SU-DHL-6 (cell line): Measurements from ENCODE around the gene CYP8B1.
A peak's percentile ranks its signal among the peaks of the same experiment; 100 is the strongest.
"Not testable (repeated sequence)": the region's sequence is repeated elsewhere in the genome, so short reads cannot be mapped to it uniquely, and the experiment has no call there.

Experiments
- H2AFZ ChIP-seq: fragments of 200-600 bp; sonication (generic); 2 replicates; pipeline ENCODE4 v1.6.1; 2014; ENCODE audit warnings: low read depth, mild to moderate bottlenecking, moderate library complexity, mixed read lengths, antibody characterized with exemption, low read length; ENCODE audit not compliant: severe bottlenecking
- H3F3A ChIP-seq: fragments of 200-600 bp; shearing (Covaris generic); 2 replicates; pipeline ENCODE4 v1.6.0; 2016; ENCODE audit warnings: antibody characterized with exemption, mild to moderate bottlenecking; ENCODE audit not compliant: insufficient read depth
- H3K27ac ChIP-seq: fragments of 200-600 bp; sonication (generic); 2 replicates; pipeline ENCODE4 v1.5.1; 2016; ENCODE audit warnings: low read depth, mild to moderate bottlenecking, low read length, moderate library complexity, mixed read lengths
- H3K27me3 ChIP-seq: fragments of 200-600 bp; sonication (generic), shearing (Covaris generic); 2 replicates; pipeline ENCODE4 v1.6.0; 2014; ENCODE audit warnings: mild to moderate bottlenecking, low read length
- H3K36me3 ChIP-seq: fragments of 200-600 bp; sonication (generic); 2 replicates; pipeline ENCODE4 v1.6.1; 2014; ENCODE audit warnings: mild to moderate bottlenecking, low read length, mixed read lengths
- H3K4me2 ChIP-seq: fragments of 300-600, 200-600 bp; shearing (Covaris generic), sonication (generic); 2 replicates; pipeline ENCODE4 v1.6.0; 2014; ENCODE audit warnings: low read length, low read depth, mild to moderate bottlenecking; ENCODE audit not compliant: poor library complexity, severe bottlenecking
- H3K4me3 ChIP-seq: fragments of 200-600 bp; sonication (generic); 2 replicates; pipeline ENCODE4 v1.5.1; 2014; ENCODE audit warnings: antibody characterized with exemption, low read length, mild to moderate bottlenecking, mixed read lengths; ENCODE audit not compliant: insufficient read depth, poor library complexity, severe bottlenecking
- H3K79me2 ChIP-seq: fragments of 200-600 bp; sonication (generic); 2 replicates; pipeline ENCODE4 v1.6.1; 2014; ENCODE audit warnings: mild to moderate bottlenecking, low read length, moderate library complexity; ENCODE audit not compliant: insufficient read depth
- H3K9ac ChIP-seq: fragments of 200-600 bp; sonication (generic); 2 replicates; pipeline ENCODE4 v1.7.0; 2014; ENCODE audit warnings: mild to moderate bottlenecking, low read length
- H3K9me2 ChIP-seq: fragments of 200-600 bp; sonication (generic); replicated peaks from 2 replicates; pipeline ENCODE4 v1.6.1; 2014; ENCODE audit warnings: low read length; ENCODE audit not compliant: insufficient read depth
- H3K9me3 ChIP-seq: fragments of 200-600 bp; sonication (generic); 2 replicates; pipeline ENCODE4 v1.6.1; 2014; ENCODE audit warnings: low read length, mixed read lengths; ENCODE audit not compliant: insufficient read depth
- H4K20me1 ChIP-seq: fragments of 200-600 bp; sonication (generic); 2 replicates; pipeline ENCODE4 v1.6.1; 2014; ENCODE audit warnings: low read depth, mild to moderate bottlenecking, antibody characterized with exemption, low read length, moderate library complexity, mixed read lengths
- EZH2phosphoT487 ChIP-seq: fragments of 200-600 bp; sonication (generic), shearing (Covaris generic); conservative IDR thresholded peaks from 2 replicates; pipeline ENCODE4 v1.6.1; 2018; ENCODE audit warnings: mild to moderate bottlenecking, antibody characterized with exemption, low read length, moderate library complexity, mixed read lengths
- TF ChIP-seq, protein P1 (sequence below): fragments of 200-600 bp; sonication (generic); IDR thresholded peaks from one replicate; pipeline ENCODE4 v1.5.1; 2017; ENCODE audit warnings: antibody characterized with exemption, mild to moderate bottlenecking, low read length, moderate library complexity; ENCODE audit not compliant: insufficient read depth, poor library complexity, severe bottlenecking

CYP8B1 gene

DNA sequence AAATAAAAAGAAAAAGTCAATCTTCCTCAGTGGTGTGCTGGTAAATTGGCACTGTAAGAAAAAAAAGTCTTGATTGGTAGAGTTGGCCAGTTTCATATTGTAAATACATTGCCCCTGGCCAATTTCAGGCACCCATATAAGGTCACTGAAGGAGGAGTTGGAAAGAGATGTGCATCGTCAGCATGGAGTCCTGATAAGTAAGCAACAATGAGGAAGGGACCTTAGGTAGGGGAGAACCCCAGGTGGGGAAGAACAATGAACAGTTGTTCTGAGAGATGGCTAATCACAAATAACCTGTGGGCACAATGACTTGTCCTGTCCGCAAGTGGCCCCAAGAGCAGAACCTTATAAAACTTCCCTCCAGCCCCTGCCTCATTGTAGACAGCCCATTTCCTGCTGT, 8.6 kb upstream of the CYP8B1 start:
- no peak overlapping the region for H2AFZ ChIP-seq
- no peaks in the 10 kb centered on the region; the same call in 1 of the 2 replicates for H3F3A ChIP-seq
- no peaks in the 10 kb centered on the region for H4K20me1 ChIP-seq
- H3K36me3 ChIP-seq = no peaks in the 10 kb centered on the region
- H3K4me3 ChIP-seq = no peak overlapping the region
- no peak overlapping the region for H3K9ac ChIP-seq
- no peaks in the 10 kb centered on the region for H3K79me2 ChIP-seq
- H3K27me3 ChIP-seq = no peaks in the 10 kb centered on the region
- TF ChIP-seq, protein P1, sequence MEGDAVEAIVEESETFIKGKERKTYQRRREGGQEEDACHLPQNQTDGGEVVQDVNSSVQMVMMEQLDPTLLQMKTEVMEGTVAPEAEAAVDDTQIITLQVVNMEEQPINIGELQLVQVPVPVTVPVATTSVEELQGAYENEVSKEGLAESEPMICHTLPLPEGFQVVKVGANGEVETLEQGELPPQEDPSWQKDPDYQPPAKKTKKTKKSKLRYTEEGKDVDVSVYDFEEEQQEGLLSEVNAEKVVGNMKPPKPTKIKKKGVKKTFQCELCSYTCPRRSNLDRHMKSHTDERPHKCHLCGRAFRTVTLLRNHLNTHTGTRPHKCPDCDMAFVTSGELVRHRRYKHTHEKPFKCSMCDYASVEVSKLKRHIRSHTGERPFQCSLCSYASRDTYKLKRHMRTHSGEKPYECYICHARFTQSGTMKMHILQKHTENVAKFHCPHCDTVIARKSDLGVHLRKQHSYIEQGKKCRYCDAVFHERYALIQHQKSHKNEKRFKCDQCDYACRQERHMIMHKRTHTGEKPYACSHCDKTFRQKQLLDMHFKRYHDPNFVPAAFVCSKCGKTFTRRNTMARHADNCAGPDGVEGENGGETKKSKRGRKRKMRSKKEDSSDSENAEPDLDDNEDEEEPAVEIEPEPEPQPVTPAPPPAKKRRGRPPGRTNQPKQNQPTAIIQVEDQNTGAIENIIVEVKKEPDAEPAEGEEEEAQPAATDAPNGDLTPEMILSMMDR = no peak
- TF ChIP-seq EZH2phosphoT487 = no peak
- H3K9me2 ChIP-seq = no peaks in the 10 kb centered on the region
- H3K4me2 ChIP-seq = no peak overlapping the region
- H3K9me3 ChIP-seq = no peaks in the 10 kb centered on the region
- no peak overlapping the region for H3K27ac ChIP-seq

DNA sequence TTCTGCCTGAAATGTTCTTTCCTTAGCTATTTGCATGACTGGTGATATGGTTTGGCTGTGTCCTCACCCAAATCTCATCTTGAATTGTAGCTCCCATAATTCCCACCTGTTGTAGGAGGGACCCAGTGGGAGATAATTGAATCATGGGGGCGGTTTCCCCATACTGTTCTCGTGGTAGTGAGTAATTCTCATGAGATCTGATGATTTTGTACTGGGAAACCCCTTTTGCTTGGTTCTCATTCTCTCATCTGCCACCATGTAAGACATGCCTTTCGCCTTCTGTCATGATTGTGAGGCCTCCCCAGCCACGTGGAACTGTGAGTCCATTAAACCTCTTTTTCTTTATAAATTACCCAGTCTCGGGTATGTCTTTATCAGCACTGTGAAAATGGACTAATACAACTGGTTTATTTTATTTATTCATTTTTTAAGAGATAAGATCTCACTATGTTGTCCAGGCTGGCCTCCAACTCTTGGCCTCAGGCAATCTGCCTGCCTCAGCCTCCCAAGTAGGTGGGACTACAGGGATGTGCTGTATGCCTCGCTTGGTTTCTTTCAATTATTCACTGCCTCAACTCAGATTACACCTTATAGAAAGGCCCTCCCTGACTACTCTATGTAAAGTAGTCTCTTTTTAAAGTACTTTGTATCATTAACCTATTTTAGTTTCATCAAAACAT, 7.7 kb upstream of the CYP8B1 start:
- not testable (repeated sequence) for H3K79me2 ChIP-seq, H3K9me2 ChIP-seq, H3K9me3 ChIP-seq, H2AFZ ChIP-seq, H3F3A ChIP-seq, H3K4me3 ChIP-seq, H3K27me3 ChIP-seq, H3K36me3 ChIP-seq, H3K4me2 ChIP-seq, H3K27ac ChIP-seq, H3K9ac ChIP-seq, H4K20me1 ChIP-seq

DNA sequence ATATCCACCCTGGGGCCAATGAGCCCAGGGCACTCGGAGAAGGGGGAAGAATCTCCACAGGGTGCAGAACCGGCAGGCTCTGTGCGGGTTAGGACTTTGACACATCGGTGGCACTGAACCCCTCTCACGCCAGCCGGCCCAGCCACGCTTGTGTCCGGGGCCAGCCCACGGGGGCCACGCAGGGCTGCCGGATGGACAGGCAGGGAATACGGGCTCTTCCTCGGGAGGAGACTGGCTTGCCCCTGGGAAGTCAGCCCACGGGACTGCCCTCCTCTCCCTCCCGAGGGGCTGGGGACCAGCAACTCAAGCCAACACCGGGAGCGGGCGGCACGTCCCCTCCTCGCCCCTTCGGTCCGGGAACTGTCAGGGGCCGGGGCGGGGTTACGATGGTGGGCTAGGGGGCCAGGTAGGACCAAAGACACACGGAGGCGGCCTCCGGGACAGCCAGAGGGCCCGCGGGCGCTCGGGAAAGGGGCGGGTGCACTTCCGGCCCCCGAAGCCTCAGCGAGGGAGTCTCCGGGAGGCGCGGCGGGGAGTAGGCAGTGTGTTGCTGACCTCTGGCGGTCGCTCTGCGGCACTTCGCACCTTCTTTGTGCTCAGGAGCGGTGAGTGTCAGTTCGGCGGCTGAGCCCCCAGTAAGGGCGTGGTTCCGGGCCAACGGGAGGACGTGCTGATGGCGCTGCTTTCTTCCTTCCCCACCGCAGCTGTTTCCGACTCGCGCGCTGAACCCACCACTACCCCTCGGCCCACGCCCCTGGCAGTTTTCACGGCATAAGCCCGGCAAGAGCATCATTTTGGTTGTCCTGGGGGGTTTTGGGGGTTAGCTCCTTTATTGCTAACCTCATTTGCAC, 5.1 kb upstream of the CYP8B1 start:
- Histone ChIP-seq H3K9ac (peak overlapping the region; percentile 67), H3K4me2 (peak overlapping the region; percentile 73), H2AFZ (peak overlapping the region; percentile 97), H3K27ac (no peak overlapping the region), H3K4me3 (peak overlapping the region; percentile 51), H3K9me3 (no peaks in the 10 kb centered on the region), H3K27me3 (no peaks in the 10 kb centered on the region), H4K20me1 (no peaks in the 10 kb centered on the region), H3F3A (no peaks in the 10 kb centered on the region; the same call in 1 of the 2 replicates), H3K9me2 (no peaks in the 10 kb centered on the region), H3K79me2 (no peaks in the 10 kb centered on the region), H3K36me3 (no peaks in the 10 kb centered on the region)
- TF ChIP-seq, protein P1 = peak; percentile 59
- no peak for TF ChIP-seq EZH2phosphoT487

DNA sequence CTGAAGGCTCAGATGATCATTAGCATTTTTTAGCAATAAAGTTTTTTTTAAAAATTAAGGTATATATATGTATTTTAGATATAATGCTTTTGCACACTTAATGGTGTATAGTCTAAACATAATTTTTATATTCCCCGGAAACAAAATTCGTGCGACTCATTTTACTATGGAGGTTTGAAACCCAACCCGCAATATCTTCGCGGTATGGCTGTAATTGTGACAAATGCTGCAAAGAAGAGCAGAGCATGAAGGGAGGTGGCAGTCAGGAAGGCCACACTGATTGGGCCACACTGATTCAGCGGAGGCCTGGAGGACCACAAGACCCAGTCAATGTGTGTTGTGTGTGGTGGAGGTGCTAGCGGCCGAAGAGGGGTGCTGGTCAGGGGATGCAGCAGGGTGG, 4.5 kb upstream of the CYP8B1 start:
- no peak overlapping the region for H3K27ac ChIP-seq
- H3K36me3 ChIP-seq = no peaks in the 10 kb centered on the region
- no peak for TF ChIP-seq EZH2phosphoT487
- TF ChIP-seq, protein P1 = no peak
- no peak overlapping the region for H3K4me3 ChIP-seq
- peak overlapping the region; percentile 67 for H3K9ac ChIP-seq
- no peaks in the 10 kb centered on the region for H4K20me1 ChIP-seq
- H3K9me3 ChIP-seq = no peaks in the 10 kb centered on the region
- peak overlapping the region; percentile 73 for H3K4me2 ChIP-seq
- H3K9me2 ChIP-seq = no peaks in the 10 kb centered on the region
- H2AFZ ChIP-seq = peak overlapping the region; percentile 97
- H3F3A ChIP-seq = no peaks in the 10 kb centered on the region; the same call in 1 of the 2 replicates
- H3K79me2 ChIP-seq = no peaks in the 10 kb centered on the region
- H3K27me3 ChIP-seq = no peaks in the 10 kb centered on the region
